ENCODE measurements around the gene KCNQ1.

Gene KCNQ1

GRCh38 chr11:2549876-2550605 is 105.2 kb downstream of the KCNQ1 start:
- no peak for DNase-seq (ENCODE audit: low read depth in 1 of 2, low spot score in 1 of 2)

- no peak for DNase-seq (ENCODE audit: low read depth in 1 of 2, low spot score in 1 of 2)
Observed at GRCh38 chr11:2550606-2550970, 105.8 kb downstream of the KCNQ1 start.

- DNase-seq (ENCODE audit: low read depth in 1 of 2, low spot score in 1 of 2), result no peak
Observed at GRCh38 chr11:2551131-2551530, 106.3 kb downstream of the KCNQ1 start.

GRCh38 chr11:2552210-2552609 is 107.4 kb downstream of the KCNQ1 start:
- no peak for DNase-seq (ENCODE audit: low read depth in 1 of 2, low spot score in 1 of 2)

- DNase-seq (ENCODE audit: low read depth in 1 of 2, low spot score in 1 of 2), result no peak
Observed at GRCh38 chr11:2553198-2553597, 108.4 kb downstream of the KCNQ1 start.

GRCh38 chr11:2553886-2554285 is 109.1 kb downstream of the KCNQ1 start:
- no peak for DNase-seq (ENCODE audit: low read depth in 1 of 2, low spot score in 1 of 2)

- no peak for DNase-seq (ENCODE audit: low read depth in 1 of 2, low spot score in 1 of 2)
Observed at GRCh38 chr11:2554338-2555207, 109.8 kb downstream of the KCNQ1 start.

GRCh38 chr11:2555336-2555735 is 110.5 kb downstream of the KCNQ1 start:
- no peak for DNase-seq (ENCODE audit: low read depth in 1 of 2, low spot score in 1 of 2)

- DNase-seq (ENCODE audit: low read depth in 1 of 2, low spot score in 1 of 2), result no peak
Observed at GRCh38 chr11:2555891-2556290, 111.1 kb downstream of the KCNQ1 start.

- no peak for DNase-seq (ENCODE audit: low read depth in 1 of 2, low spot score in 1 of 2)
Observed at GRCh38 chr11:2557381-2557780, 112.6 kb downstream of the KCNQ1 start.

GRCh38 chr11:2558397-2558796 is 113.6 kb downstream of the KCNQ1 start:
- DNase-seq (ENCODE audit: low read depth in 1 of 2, low spot score in 1 of 2), result no peak

- DNase-seq (ENCODE audit: low read depth in 1 of 2, low spot score in 1 of 2), result no peak
Observed at GRCh38 chr11:2558861-2559526, 114.2 kb downstream of the KCNQ1 start.

- DNase-seq (ENCODE audit: low read depth in 1 of 2, low spot score in 1 of 2), result no peak
Observed at GRCh38 chr11:2559527-2560311, 114.9 kb downstream of the KCNQ1 start.

GRCh38 chr11:2561696-2562581 is 117.1 kb downstream of the KCNQ1 start:
- no peak for DNase-seq (ENCODE audit: low read depth in 1 of 2, low spot score in 1 of 2)

GRCh38 chr11:2562890-2563212 is 118.0 kb downstream of the KCNQ1 start:
- DNase-seq (ENCODE audit: low read depth in 1 of 2, low spot score in 1 of 2), result no peak

GRCh38 chr11:2563213-2564007 is 118.6 kb downstream of the KCNQ1 start:
- no peak for DNase-seq (ENCODE audit: low read depth in 1 of 2, low spot score in 1 of 2)

GRCh38 chr11:2564008-2564530 is 119.3 kb downstream of the KCNQ1 start:
- DNase-seq (ENCODE audit: low read depth in 1 of 2, low spot score in 1 of 2), result no peak

- DNase-seq (ENCODE audit: low read depth in 1 of 2, low spot score in 1 of 2), result no peak
Observed at GRCh38 chr11:2564588-2565425, 120.0 kb downstream of the KCNQ1 start.
